Activated naive CD8-positive, alpha-beta T cell (primary cell): Measurements from ENCODE around the gene FHIT.

Experiments used
- H3K27ac Mint-ChIP-seq: one replicate; pipeline ENCODE4 v1.8.0; 2021; ENCODE audit warnings: mixed read lengths
- H3K27me3 Mint-ChIP-seq: one replicate; pipeline ENCODE4 v1.8.0; 2021; ENCODE audit warnings: mixed read lengths
- H3K36me3 Mint-ChIP-seq: one replicate; pipeline ENCODE4 v1.8.0; 2021; ENCODE audit warnings: mixed read lengths
- H3K4me1 Mint-ChIP-seq: one replicate; pipeline ENCODE4 v1.8.0; 2021; ENCODE audit warnings: low read depth, mixed read lengths
- H3K4me3 Mint-ChIP-seq: one replicate; pipeline ENCODE4 v1.8.0; 2021; ENCODE audit warnings: mild to moderate bottlenecking, mixed read lengths
- H3K9me3 Mint-ChIP-seq: one replicate; pipeline ENCODE4 v1.8.0; 2021; ENCODE audit warnings: low read depth, mixed read lengths

Gene FHIT

DNA sequence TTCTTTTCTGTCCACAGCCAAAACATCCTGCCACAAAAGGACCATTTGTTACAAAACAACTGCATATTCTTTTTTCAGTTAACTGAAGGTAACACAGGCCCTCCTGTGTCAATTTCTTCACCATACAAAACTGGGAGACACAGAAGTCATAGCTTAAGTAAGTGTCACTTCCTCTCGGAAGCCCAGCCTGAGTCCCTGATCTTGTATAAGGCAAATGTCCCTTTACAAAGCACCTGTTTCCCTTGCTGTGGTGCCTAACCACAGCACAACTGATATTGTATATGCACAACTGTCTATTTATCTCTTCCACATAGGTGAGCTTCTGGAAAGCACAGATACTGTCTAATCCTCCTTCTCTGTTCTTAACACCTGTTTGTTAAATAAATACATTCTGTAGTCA lies 293.7 kb downstream of the FHIT start:
- H3K9me3 Mint-ChIP-seq, result peaks cover 13% of the 10 kb centered on the region
- no peak overlapping the region for H3K27ac Mint-ChIP-seq

DNA sequence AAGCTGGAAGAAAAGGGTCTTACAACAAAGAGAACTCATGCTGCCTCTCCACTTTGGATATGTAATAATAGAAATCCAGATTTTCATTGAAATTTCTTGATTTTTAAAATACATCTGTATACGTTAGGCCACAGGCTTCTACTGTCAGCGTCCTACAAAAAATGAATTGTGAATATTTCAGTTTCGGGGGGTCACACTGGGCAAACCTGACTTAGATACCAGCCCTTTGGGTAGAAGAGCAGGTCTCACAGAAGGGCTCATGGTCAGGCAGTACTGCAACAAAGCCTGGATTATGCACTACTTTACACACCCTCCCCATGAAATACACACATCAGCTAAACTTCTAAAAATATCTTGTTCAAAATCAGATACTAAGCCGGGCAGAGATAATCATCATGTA lies 294.5 kb downstream of the FHIT start:
- no peaks in the 10 kb centered on the region for H3K4me1 Mint-ChIP-seq
- no peaks in the 10 kb centered on the region for H3K27me3 Mint-ChIP-seq
- H3K9me3 Mint-ChIP-seq, result peaks cover 13% of the 10 kb centered on the region
- peaks cover 2% of the 10 kb centered on the region for H3K36me3 Mint-ChIP-seq
- no peak overlapping the region for H3K4me3 Mint-ChIP-seq
- H3K27ac Mint-ChIP-seq, result no peak overlapping the region

More for the DNA sequence above, 293.7 kb downstream of the FHIT start:
- no peaks in the 10 kb centered on the region for H3K4me1 Mint-ChIP-seq
- no peak overlapping the region for H3K4me3 Mint-ChIP-seq
- H3K27me3 Mint-ChIP-seq, result no peaks in the 10 kb centered on the region
- peaks cover 2% of the 10 kb centered on the region for H3K36me3 Mint-ChIP-seq

DNA sequence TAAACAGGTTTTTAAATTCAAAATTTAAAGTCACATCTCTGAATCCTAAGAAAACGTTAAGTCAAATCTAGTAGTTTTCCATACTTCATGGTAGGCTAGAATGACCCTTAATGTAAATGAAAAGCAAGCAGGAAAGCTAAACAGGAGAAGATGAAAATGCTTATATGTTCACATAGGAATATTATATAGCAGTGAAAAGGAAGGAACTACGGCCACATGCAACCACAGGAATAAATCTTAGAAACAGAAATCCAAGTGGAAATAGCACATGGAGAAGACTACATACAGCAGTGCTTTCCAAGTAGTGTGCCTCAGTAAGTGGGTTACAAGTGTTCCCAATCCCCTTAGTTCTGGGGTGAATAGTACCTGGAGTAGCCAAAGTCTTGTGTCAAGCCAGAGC lies 296.2 kb downstream of the FHIT start:
- H3K36me3 Mint-ChIP-seq, result peaks cover 2% of the 10 kb centered on the region
- H3K4me1 Mint-ChIP-seq, result no peaks in the 10 kb centered on the region

DNA sequence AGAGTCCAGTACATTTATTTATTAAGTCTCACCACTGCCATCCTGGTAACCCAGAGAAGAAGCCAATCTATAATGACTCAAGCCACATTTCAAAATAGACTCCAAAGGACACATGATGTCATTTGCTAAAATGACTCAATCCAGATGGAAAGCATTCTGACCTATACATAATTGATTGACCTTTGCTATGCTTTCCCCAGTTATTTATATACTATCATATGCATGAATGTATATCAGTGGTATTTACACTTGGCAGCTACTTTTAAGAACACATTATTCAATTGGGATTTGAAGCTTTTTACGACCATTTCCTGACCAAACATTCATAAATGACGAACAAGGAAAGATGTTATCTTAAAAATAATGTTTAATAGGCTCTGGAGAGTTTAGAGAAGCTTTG lies 297.2 kb downstream of the FHIT start:
- H3K4me3 Mint-ChIP-seq, result no peak overlapping the region
- H3K27me3 Mint-ChIP-seq, result no peaks in the 10 kb centered on the region
- H3K36me3 Mint-ChIP-seq, result peaks cover 2% of the 10 kb centered on the region
- H3K9me3 Mint-ChIP-seq, result peaks cover 9% of the 10 kb centered on the region
- no peaks in the 10 kb centered on the region for H3K4me1 Mint-ChIP-seq
- no peak overlapping the region for H3K27ac Mint-ChIP-seq

More for the DNA sequence above, 296.2 kb downstream of the FHIT start:
- H3K9me3 Mint-ChIP-seq, result peaks cover 9% of the 10 kb centered on the region
- H3K27ac Mint-ChIP-seq, result no peak overlapping the region
- H3K27me3 Mint-ChIP-seq, result no peaks in the 10 kb centered on the region
- no peak overlapping the region for H3K4me3 Mint-ChIP-seq

DNA sequence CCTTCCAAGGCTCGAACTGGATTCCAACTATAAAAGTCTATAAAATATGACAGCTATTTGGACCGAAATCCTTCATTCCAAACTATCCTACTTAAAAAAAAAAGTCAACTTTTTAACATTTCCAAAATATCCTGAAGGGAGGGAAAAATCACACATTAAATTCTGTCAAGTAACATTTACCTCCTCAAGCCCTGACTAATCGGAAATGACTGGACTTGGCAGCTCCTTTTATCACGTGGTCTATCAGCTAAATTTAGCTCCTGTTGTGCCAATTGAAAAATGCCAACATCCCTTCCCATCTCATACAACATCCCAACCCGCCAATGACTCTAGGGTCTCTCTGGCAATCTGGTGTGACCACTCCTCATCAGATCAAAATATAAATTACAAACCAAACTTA lies 297.9 kb downstream of the FHIT start:
- Mint-ChIP-seq H3K4me3 (no peak overlapping the region), H3K27ac (no peak overlapping the region), H3K9me3 (peaks cover 9% of the 10 kb centered on the region), H3K36me3 (peaks cover 2% of the 10 kb centered on the region), H3K27me3 (no peaks in the 10 kb centered on the region), H3K4me1 (no peaks in the 10 kb centered on the region)

DNA sequence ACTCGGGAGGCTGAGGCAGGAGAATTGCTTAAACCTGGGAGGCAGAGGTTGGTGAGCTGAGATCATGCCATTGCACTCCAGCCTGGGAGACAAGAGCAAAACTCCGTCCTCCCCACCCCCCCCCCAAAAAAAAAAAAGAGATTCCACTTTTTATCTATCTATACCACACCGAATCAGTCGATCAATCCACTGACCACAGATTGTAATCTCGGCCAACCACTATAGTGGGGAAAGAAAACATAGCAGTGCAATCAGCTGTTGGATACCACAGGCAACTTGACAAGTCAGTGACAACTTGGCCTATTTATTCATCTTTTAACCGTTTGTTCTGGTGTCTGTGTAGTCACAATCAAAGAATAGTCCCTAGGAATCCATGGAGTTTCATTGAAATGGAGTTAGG lies 299.2 kb downstream of the FHIT start:
- H3K4me1 Mint-ChIP-seq, result no peaks in the 10 kb centered on the region
- peaks cover 9% of the 10 kb centered on the region for H3K9me3 Mint-ChIP-seq
- no peak overlapping the region for H3K4me3 Mint-ChIP-seq
- H3K27ac Mint-ChIP-seq, result no peak overlapping the region
- H3K27me3 Mint-ChIP-seq, result no peaks in the 10 kb centered on the region
- peaks cover 2% of the 10 kb centered on the region for H3K36me3 Mint-ChIP-seq

DNA sequence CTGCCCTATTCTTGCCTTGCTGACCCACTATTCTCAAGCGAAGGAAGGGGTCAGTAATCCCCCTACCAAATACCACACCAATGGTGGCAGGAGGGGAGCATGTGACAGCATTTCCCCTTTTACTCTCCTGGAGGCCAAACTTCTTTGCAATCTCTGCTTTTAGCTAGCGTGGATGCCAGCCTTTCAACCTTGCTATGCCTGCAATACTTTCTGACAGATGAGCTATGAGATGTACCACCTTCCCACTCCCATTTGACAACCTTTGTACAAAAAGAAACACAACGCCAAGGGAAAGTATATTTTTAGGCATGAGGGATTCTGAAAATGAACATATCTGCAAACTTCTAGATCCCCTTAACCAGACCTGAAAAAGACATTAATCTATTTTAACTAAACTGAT lies 302.1 kb downstream of the FHIT start:
- Mint-ChIP-seq H3K4me3 (no peak overlapping the region), H3K36me3 (no peaks in the 10 kb centered on the region), H3K4me1 (no peaks in the 10 kb centered on the region), H3K27me3 (no peaks in the 10 kb centered on the region), H3K27ac (no peak overlapping the region), H3K9me3 (no peaks in the 10 kb centered on the region)

DNA sequence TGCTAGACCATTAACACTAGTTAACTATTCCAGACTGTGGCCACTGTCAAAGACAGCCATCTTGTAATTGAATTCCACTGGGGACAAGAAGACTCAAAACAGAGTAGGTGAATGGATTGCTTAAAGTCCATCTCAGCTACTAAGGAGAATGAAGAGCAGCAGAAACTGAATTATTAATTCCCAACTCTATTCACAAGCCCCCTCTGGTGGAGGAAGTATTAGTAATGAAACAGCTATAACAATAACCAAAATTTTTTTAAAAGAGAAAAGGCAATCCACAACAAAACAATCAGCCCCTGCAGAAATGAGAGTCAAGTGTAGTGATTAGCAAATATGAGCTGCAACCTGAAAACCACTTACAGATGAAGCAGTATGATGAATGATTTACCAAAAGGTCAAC lies 302.8 kb downstream of the FHIT start:
- H3K36me3 Mint-ChIP-seq, result no peaks in the 10 kb centered on the region
- H3K9me3 Mint-ChIP-seq, result no peaks in the 10 kb centered on the region
- no peaks in the 10 kb centered on the region for H3K4me1 Mint-ChIP-seq
- no peak overlapping the region for H3K4me3 Mint-ChIP-seq
- no peaks in the 10 kb centered on the region for H3K27me3 Mint-ChIP-seq
- no peak overlapping the region for H3K27ac Mint-ChIP-seq

DNA sequence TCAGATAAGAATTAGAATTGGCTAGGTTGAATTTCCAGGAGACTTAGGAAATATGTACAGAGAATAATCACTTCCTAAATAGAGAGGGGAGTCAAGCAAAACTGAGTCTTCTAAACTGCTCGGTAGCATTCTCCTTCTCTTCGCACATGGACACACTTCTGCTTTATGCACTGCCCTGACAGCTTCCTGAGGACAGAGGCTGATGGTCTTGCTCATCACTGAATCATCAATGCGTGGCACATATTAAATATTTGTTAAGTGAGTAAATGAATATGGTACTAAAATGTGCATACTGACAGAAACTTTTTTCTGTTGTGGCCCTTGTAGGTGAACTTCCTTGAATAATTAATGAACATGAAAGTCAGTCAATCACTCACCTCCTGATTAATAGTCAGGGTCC lies 315.5 kb downstream of the FHIT start:
- Mint-ChIP-seq H3K4me3 (no peak overlapping the region), H3K27ac (no peak overlapping the region), H3K36me3 (no peaks in the 10 kb centered on the region), H3K4me1 (no peaks in the 10 kb centered on the region), H3K27me3 (no peaks in the 10 kb centered on the region), H3K9me3 (no peaks in the 10 kb centered on the region)

DNA sequence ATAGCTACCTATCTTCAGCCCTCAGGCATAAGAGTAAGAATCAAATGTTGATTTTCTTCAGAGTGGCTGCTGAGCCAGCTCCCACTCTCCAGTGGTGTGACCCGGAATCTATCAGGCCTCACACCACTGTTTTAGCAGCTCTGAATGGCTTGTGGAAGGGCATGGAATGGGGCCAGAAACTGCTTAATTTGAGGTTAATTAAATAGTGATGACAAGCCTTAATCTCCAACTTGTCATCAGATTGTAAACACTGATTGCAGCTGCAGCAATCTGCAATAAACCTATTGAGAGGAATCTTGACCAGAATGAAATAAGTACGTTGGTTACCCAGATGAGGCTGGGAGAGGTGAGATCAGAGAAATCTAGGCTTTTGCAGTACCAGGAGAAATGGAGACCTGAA lies 317.4 kb downstream of the FHIT start:
- H3K4me3 Mint-ChIP-seq, result no peak overlapping the region
- H3K4me1 Mint-ChIP-seq, result no peaks in the 10 kb centered on the region
- no peaks in the 10 kb centered on the region for H3K36me3 Mint-ChIP-seq
- no peaks in the 10 kb centered on the region for H3K27me3 Mint-ChIP-seq
- no peaks in the 10 kb centered on the region for H3K9me3 Mint-ChIP-seq
- H3K27ac Mint-ChIP-seq, result no peak overlapping the region

DNA sequence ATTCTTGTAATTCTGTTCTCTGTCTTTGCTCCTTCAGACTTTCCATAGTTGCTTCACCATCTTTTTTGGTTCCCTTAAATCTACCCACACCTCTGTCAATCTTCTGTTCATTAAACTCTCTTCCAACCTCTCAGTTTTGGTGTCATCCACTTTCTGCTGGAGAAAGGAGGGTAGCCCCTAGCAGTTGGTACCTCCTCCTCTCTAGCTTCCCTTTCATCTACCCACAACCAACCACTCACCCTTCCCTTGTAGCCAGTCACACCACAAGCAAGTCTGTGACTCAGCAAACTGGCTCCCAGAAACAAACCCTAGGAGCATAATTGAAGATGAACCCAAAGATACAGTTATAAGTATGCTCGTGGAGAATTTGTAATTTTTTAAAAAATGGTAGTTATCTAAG lies 318.6 kb downstream of the FHIT start:
- H3K9me3 Mint-ChIP-seq, result no peaks in the 10 kb centered on the region
- H3K27ac Mint-ChIP-seq, result no peak overlapping the region
- H3K36me3 Mint-ChIP-seq, result no peaks in the 10 kb centered on the region
- H3K4me3 Mint-ChIP-seq, result no peak overlapping the region
- no peaks in the 10 kb centered on the region for H3K27me3 Mint-ChIP-seq
- H3K4me1 Mint-ChIP-seq, result no peaks in the 10 kb centered on the region

DNA sequence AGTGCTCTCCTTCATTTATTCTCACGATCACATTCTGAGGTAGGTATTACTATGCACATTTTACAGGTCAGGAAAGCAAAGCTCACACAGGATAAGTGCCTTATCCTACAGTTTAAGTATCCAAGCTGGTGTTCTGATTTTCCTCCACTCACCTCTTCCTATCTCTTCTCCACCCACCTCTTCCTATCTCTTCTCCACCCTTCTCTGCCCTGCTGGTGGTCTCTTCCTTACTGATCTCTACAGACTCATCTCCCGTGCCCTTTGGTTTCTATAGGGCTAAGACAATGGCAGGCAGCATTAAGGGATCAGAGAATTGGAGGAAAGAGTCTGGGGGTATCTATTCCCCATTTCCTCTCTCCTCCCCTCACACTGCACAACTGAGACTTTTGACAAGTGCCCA lies 319.1 kb downstream of the FHIT start:
- no peaks in the 10 kb centered on the region for H3K9me3 Mint-ChIP-seq

DNA sequence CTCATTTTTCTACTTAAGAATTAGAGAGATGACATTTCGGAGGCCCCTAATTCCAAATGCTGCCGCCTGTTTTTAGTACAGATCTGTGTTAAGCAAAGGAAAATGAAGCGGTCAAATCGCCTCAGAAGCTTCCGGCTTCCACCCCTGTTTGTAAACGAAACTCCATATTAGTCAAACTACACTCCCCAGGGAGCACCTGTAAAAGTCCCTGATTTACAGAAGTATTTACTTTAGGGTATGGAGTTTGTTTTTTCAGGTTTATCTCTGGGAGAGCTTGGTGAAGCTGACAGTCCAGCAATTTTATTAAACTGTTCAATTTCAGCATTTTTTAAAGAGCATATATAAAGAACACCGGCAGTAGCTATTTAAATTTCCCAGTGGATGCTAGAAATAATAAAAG lies 319.8 kb downstream of the FHIT start:
- no peak overlapping the region for H3K27ac Mint-ChIP-seq
- no peaks in the 10 kb centered on the region for H3K27me3 Mint-ChIP-seq
- no peaks in the 10 kb centered on the region for H3K4me1 Mint-ChIP-seq

More for the DNA sequence above, 319.1 kb downstream of the FHIT start:
- no peak overlapping the region for H3K27ac Mint-ChIP-seq
- no peaks in the 10 kb centered on the region for H3K36me3 Mint-ChIP-seq
- H3K4me1 Mint-ChIP-seq, result no peaks in the 10 kb centered on the region
- no peaks in the 10 kb centered on the region for H3K27me3 Mint-ChIP-seq
- no peak overlapping the region for H3K4me3 Mint-ChIP-seq

DNA sequence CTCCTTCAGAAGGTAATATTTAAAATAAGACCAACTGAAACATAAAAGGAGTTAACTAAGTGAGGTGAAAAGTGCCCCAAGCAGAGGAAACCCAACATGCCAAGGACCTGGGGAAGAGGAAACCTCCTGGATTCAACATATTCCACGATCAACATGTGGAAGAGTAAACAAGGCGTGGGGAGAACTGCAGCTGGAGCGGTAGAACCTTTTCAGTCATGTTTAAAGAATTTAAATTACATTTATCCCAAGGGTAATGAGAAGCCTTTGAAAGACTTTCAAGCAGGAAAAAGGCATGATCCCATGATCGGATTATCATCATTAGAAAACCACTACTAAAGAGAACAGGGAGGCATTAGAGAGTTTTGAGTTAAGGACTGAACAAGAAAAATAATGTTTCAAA lies 330.7 kb downstream of the FHIT start:
- H3K36me3 Mint-ChIP-seq, result no peaks in the 10 kb centered on the region
- no peaks in the 10 kb centered on the region for H3K9me3 Mint-ChIP-seq
- no peak overlapping the region for H3K4me3 Mint-ChIP-seq
- H3K27me3 Mint-ChIP-seq, result no peaks in the 10 kb centered on the region
- no peak overlapping the region for H3K27ac Mint-ChIP-seq
- no peaks in the 10 kb centered on the region for H3K4me1 Mint-ChIP-seq

More for the DNA sequence above, 319.8 kb downstream of the FHIT start:
- Mint-ChIP-seq H3K9me3 (peaks cover under 1% of the 10 kb centered on the region), H3K36me3 (peaks cover under 1% of the 10 kb centered on the region), H3K4me3 (no peak overlapping the region)

DNA sequence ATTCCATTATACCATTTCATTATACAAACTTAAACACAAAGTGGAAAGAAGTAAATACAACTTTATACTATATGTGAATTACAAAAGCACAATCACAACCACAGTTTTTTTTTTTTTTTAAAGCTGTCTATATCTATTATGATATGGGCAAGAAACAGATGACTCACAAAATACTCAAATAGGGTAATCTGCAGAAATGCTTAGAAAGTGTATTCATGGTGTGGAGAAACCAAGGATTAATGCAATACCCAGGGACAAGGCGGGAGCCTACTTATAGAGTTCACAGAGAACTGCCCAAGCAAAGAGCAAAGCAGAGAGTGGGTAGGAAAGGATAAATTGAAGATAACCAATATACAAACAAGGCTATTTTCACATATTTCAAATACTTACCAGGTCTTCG lies 332.0 kb downstream of the FHIT start:
- Mint-ChIP-seq H3K9me3 (no peaks in the 10 kb centered on the region), H3K27ac (no peak overlapping the region), H3K27me3 (no peaks in the 10 kb centered on the region), H3K4me3 (no peak overlapping the region), H3K4me1 (no peaks in the 10 kb centered on the region), H3K36me3 (no peaks in the 10 kb centered on the region)

DNA sequence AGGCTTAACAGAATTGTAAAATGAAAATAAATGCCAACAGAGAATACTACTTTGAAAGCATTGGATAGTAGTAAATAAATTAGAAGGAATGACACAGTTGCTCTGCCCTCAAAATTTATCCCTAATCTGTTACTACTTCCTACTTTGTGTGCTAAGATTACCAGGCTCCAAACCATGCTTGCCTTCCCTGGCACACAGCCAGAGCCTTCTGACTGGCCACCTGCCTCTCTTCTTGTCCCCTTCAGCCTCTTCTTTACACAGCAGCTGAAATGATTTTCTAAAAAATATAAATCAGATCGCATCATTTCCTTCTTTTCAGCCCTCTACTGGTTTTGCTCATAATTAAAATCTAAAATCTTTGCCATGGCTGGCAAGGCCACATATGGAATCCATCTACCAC lies 334.1 kb downstream of the FHIT start:
- H3K36me3 Mint-ChIP-seq, result peaks cover 3% of the 10 kb centered on the region
- H3K4me3 Mint-ChIP-seq, result no peak overlapping the region
- H3K9me3 Mint-ChIP-seq, result peaks cover 16% of the 10 kb centered on the region
- H3K27ac Mint-ChIP-seq, result no peak overlapping the region
- H3K4me1 Mint-ChIP-seq, result no peaks in the 10 kb centered on the region
- no peaks in the 10 kb centered on the region for H3K27me3 Mint-ChIP-seq

DNA sequence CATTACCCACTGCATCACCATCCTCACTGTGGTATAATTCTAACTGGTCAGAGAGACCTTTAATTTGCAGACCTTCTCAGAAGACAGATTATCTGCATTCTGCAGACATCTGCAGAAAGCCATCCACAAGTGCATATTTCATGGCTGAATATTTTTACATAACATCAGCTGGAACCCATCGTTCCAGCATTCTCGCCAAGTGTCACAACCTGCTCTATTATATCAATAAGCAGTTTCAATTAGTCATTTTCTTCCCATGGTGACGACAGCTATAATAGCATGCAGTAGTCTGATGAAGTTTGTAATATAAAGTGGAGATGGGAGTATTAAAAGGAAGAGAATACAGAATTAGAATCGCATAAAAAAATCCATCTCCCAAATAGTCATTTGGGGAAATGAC lies 334.7 kb downstream of the FHIT start:
- Mint-ChIP-seq H3K36me3 (peaks cover 3% of the 10 kb centered on the region), H3K27ac (no peak overlapping the region), H3K4me1 (no peaks in the 10 kb centered on the region), H3K27me3 (no peaks in the 10 kb centered on the region), H3K9me3 (peaks cover 16% of the 10 kb centered on the region), H3K4me3 (no peak overlapping the region)
